ENCODE results near the gene C19orf25.
"Not testable (repeated sequence)": the region's sequence is repeated elsewhere in the genome, so short reads cannot be mapped to it uniquely, and the experiment has no call there.

C19orf25 gene

DNA sequence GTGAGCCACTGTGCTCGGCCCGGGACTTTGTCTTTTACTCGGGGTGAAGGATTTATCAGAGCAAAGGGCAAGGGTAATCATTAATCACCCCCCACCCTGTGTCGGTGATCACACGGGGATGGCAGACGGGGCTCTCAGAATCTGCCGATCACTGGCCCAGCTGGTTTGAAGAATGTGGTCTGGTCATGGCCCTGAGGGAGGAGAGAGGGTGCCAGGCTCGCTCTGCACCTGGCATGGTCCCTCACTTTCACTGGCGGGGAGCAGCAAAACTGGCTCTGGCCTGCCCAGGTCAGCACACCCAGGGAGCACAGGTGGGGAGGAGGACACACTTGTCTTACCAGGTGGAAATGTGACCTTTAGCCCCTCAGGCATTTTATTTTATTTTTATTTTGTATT, 22.2 kb upstream of the C19orf25 start:
- no peak for DNase-seq (ENCODE audit: low read depth, low spot score)
- no peak overlapping the region for H3K4me3 ChIP-seq (ENCODE audit: low read length)

GRCh38 chr19:1499231-1499630, 20.2 kb upstream of the C19orf25 start:
- not testable (repeated sequence) for DNase-seq (ENCODE audit: low read depth, low spot score)

DNA sequence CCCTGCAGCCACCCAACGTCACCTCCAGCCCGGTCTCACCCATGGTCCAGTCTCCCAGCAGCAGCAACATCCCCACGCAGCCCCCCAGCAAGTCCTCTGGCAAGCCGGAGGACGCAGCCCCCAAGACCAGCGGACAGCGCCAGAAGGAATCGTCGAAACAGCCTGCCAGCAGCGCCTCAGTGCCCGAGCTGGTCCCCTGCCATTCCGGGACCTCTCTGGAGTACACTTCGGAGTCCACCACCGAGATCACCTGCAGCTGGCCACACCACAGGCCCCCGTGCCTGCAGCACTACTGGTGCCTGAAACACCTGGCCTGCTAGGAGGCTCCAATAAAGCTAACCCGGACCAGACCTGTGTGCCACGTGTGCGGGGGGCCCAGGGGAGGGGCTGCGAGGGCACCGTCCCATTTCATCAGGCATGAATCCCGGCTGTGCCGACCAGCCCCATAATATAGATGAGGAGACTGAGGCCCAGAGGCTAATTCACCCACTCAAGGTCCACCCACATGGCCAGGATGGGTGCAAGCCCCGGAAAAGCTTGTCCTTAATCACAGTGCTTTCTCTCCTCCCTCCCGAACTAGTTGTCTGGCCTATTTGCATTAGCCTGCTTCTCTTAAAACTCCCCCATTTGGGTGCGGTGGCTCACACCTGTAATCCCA, 18.7 kb upstream of the C19orf25 start:
- H3K4me3 ChIP-seq (ENCODE audit: low read length) = no peak overlapping the region
- no peak for DNase-seq (ENCODE audit: low read depth, low spot score)

More at GRCh38 chr19:1499231-1499630, 20.2 kb upstream of the C19orf25 start:
- not testable (repeated sequence) for H3K4me3 ChIP-seq (ENCODE audit: low read length)

DNA sequence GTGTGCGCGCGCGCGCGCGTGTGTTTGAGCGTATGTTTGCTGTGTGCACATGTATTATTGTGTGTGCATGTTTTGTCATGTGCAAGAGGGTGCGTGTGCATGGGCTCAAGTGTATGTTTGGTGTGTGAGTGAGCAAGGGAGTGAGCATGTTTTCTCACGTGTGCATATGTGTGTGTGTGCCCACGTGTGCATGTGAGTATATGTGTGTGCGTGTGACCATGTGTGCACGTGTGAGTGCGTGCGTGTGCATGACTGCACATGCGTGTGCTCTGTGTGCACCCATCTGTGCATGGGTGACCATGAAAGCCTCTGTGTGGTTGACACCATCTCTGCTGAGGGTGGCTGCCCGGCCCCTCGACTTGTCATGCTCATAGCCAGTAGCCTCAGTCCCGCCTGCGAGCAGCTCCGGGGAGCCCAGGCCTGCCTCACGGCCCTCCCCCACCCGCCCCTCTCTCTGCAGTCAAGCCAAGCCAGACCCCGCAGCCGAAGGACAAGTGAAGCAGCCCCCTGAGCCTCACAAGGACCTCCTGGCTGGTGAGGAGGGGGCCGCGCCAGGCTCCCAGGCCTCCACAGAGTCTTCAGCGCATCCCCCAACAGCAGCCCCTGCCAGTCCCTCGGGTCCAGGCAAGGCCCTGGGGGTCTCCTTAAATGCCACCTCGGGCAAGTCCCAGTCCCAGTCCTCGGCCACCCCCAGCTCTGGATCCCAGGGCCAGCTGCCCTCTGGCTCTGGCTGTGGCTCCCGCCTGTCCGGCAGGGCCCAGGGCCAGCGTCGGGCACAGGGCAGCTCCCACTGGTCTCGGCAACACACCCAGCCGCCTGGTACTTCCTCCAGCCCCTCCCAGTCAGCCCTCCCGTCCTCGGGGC, 17.9 kb upstream of the C19orf25 start:
- no peak for DNase-seq (ENCODE audit: low read depth, low spot score)
- H3K4me3 ChIP-seq (ENCODE audit: low read length) = no peak overlapping the region

DNA sequence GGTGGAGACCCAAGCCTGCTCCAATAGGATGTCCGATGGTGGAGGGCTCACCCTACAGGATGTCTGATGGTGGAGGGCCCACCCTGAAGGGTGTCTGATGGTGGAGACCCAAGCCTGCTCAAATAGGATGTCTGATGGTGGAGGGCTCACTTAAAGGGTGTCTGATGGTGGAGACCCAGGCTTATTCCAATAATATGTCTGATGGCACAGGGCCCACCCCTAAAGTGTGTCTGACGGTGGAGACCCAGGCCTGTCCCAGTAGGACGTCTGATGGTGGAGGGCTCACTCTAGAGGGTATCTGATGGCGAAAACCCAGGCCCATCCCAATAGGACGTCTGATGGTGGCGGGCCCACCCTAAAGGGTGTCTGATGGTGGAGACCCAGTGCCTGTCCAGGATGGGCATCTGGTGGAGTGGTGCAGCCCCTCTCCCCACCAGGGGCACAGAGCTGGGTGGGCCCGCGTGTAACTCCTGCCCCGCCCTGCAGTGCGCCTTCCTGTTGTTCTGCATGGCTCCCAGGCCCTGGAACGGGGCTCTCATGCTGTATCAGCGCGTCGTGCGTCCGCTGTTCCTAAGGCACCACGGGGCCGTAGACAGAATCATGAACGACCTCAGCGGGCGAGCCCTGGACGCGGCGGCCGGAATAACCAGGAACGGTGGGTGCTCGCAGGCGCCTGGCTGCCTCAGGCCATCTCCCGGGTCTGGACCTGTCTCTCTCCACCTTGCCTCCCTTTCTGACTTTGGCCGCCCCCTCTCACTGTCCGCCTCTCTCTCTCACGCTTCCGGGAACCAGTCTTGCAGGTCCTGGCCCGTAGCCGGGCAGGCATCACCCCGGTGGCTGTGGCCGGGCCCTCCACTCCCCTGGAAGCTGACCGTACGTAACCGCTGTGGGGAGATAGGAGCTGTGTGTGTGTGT, 17.0 kb upstream of the C19orf25 start:
- DNase-seq (ENCODE audit: low read depth, low spot score) = no peak

DNA sequence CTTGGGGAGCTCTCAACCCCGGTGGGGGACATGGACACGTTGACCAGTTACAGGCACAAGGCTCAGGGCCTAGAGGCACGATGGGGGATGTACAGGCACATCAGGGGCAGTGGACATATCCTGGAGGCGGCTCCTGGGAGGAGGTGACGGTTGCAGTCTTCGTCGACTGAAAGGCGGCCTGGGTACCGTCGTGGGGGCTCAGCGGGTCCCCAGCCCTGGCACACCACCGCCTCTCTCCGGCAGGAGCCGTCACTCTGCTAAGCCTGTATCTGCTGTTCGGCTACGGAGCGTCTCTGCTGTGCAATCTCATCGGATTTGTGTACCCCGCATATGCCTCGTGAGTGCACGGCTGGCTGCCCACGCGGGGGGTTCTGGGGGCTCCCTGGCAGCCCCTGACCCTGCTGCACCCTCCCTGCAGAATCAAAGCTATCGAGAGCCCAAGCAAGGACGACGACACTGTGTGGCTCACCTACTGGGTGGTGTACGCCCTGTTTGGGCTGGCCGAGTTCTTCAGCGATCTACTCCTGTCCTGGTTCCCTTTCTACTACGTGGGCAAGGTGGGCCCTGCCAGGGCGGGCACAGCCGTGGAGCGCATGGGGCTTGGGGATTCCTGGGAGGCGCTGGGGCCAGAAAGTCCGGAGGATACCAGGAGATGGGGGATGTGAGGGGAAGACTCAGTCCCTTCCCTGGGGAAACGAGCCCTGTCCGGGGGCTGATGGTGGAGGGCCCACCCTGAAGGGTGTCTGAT, 16.2 kb upstream of the C19orf25 start:
- no peak overlapping the region for H3K4me3 ChIP-seq (ENCODE audit: low read length)
- no peak for DNase-seq (ENCODE audit: low read depth, low spot score)

More for the DNA sequence above, 17.0 kb upstream of the C19orf25 start:
- no peak overlapping the region for H3K4me3 ChIP-seq (ENCODE audit: low read length)

- no peak overlapping the region for H3K4me3 ChIP-seq (ENCODE audit: low read length)
- DNase-seq (ENCODE audit: low read depth, low spot score) = no peak
Measured at GRCh38 chr19:1494115-1494815, 15.2 kb upstream of the C19orf25 start.

DNA sequence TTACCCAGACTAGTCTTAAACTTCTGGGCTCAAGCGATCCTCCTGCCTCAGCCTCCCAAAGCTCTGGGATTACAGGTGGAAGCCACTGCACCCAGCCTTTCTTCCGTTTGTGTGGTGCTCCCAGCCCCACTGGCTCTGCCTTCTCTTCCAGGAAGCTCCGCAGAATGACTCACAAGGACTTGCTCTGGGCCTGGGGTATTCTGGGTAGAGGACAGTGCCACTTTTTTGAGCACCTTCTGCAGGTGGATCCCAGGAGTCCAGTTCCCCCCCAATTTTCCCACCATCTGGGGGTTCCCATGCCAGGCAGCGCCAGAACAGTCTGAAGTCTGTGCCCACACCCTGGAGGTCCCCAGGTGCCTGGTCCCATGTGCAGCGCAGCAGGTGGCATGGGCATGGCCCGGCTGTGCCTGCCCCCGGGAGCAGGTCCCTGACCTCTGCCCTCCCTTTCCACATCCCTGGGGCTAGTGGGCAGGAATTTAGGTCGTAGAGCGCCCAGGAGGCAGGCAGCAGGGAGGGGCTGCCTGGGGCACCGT, 13.5 kb upstream of the C19orf25 start:
- no peak for DNase-seq (ENCODE audit: low read depth, low spot score)
- H3K4me3 ChIP-seq (ENCODE audit: low read length) = no peak overlapping the region

GRCh38 chr19:1491849-1492170, 12.8 kb upstream of the C19orf25 start:
- DNase-seq (ENCODE audit: low read depth, low spot score) = no peak
- no peak overlapping the region for H3K4me3 ChIP-seq (ENCODE audit: low read length)

GRCh38 chr19:1491114-1491848, 12.3 kb upstream of the C19orf25 start, which contains the start of gene REEP6:
TSS of gene REEP6 (plus strand) at chr19:1491181. CDS start at chr19:1491270, 89 bp downstream.
- no peak for DNase-seq (ENCODE audit: low read depth, low spot score)
- peak within 1 kb of the TSS; percentile 69 for H3K4me3 ChIP-seq (ENCODE audit: low read length)

- DNase-seq (ENCODE audit: low read depth, low spot score) = peak; percentile 97
- peak within 1 kb of the TSS; percentile 69 for H3K4me3 ChIP-seq (ENCODE audit: low read length)
Measured at GRCh38 chr19:1490311-1491113, 11.5 kb upstream of the C19orf25 start, which contains the start of gene PCSK4. TSS of gene PCSK4 (minus strand) at chr19:1490350. CDS start at chr19:1490346, 4 bp downstream.

DNA sequence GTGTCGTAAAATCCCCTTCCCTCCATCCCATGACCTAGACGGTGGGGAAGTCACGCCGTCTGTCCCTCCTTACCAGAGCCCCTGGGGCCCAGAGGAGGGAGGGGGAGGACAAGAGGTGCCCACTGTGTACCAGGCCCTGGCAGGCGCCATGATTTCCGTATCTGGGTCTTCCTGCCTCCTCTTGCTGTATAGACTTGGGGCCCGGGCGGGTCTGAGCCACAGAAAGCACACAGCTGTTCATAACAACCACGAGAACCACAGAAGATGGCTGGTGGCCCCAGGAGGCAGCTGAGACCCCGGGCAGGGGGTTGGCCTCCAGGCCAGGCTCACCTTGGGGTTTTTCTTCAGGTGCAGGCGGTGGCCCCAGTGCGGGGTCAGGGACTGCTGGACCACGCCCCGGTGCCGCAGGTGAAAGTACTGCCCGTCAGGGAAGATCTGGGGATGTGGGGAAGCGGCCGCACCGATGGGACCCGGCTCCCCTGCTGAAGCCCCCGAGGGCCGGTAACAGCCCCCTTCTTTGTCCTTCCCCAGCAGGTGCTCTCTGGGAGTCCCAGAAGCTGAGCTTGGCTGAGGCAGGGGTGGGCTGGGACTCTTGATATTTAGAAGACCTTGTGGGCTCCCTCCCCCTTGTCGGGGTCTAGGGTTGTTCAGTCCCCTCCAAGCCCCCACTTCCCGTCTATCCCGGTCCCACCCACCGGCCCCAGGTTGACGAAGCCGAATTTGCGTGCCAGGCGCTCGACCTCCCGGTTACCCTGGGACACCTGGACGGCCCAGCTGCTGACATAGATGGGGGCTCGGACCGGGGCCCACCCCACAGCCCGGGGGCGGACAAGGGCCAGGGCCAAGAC, 10.7 kb upstream of the C19orf25 start:
- peak overlapping the region; percentile 69 for H3K4me3 ChIP-seq (ENCODE audit: low read length)
- peak; percentile 46 for DNase-seq (ENCODE audit: low read depth, low spot score)

DNA sequence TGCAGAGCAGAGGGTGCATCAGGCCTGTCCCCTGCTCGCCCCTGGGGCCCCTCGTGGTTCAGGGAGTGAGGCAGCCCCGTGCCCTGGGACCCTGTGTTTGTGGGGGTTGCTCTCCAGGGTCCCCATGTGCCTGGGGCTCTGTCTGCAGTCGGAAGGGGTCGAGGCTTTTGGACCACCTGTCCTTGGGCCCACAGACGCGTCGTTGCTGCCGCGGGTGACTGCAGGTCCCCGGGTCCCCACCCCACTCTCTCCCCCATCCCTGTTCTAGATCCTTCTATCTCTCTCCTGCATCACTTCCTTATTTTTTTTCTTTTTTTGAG, 9.2 kb upstream of the C19orf25 start:
- no peak overlapping the region for H3K4me3 ChIP-seq (ENCODE audit: low read length)
- DNase-seq (ENCODE audit: low read depth, low spot score) = no peak

DNA sequence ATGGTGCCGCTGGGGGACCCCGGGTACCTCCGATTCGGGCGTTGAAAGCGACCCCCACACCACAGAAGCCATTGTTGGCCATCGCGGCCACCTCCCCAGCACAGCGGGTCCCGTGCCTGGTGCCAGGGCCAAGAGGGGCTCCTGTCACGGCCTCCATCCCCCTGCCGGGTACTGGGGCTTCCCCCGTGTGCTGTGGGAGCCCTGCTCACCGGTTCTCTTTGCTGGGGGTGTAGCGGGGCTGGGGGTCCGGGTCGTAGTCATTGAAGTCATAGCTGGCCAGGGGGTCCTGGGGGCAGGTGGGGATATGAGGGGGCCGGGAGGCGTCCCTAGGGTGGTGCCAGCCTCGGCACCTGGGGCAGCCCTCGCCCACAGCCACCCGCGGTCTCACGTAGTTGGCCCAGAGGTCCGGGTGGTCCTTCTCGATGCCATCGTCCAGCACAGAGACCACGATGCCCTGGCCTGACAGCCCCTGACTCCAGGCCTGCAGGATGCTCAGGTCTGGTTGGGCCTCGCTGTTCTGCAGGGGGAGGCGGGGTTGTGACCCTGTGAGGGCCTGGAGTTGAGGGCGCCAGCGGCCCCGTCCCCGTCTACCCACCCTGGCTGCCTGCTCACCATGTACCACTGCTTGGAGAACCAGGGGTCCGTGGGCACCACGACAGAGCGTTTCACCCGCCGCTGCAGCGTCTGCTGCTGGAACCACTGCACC, 8.7 kb upstream of the C19orf25 start:
- no peak overlapping the region for H3K4me3 ChIP-seq (ENCODE audit: low read length)
- no peak for DNase-seq (ENCODE audit: low read depth, low spot score)
